Mesenchymal stem cell (in vitro differentiated cells and primary cell): Measurements from ENCODE around the gene PTPRQ.

ENCODE experiments used
- DNase-seq: peaks from one replicate; pipeline ENCODE4 v3.0.0-alpha.2; 2013
- H2AFZ ChIP-seq: one replicate; pipeline ENCODE4 v1.6.1; 2013; ENCODE audit warnings: low read depth, mild to moderate bottlenecking, control low read depth, inconsistent platforms, low read length, moderate library complexity
- H2AK5ac ChIP-seq: 2 replicates; pipeline ENCODE4 v1.6.1; 2013; ENCODE audit warnings: low read length, moderate library complexity, mild to moderate bottlenecking, inconsistent platforms; ENCODE audit not compliant: severe bottlenecking
- H2BK120ac ChIP-seq: one replicate; pipeline ENCODE4 v1.6.1; 2013; ENCODE audit warnings: low read depth, mild to moderate bottlenecking, inconsistent platforms, low read length, moderate library complexity
- H2BK12ac ChIP-seq, 2 experiments: one replicate each; pipeline ENCODE4 v1.6.1; 2013; ENCODE audit warnings: inconsistent platforms in 2 of 2, low read length in 2 of 2, mild to moderate bottlenecking in 2 of 2, moderate library complexity in 2 of 2, control low read depth in 1 of 2
- H2BK15ac ChIP-seq: one replicate; pipeline ENCODE4 v1.6.1; 2013; ENCODE audit warnings: mild to moderate bottlenecking, low read depth, inconsistent platforms; ENCODE audit not compliant: poor library complexity, severe bottlenecking
- H2BK5ac ChIP-seq: 2 replicates; pipeline ENCODE4 v1.6.1; 2013; ENCODE audit warnings: low read depth, mild to moderate bottlenecking, low read length, control low read depth, inconsistent platforms; ENCODE audit not compliant: poor library complexity, severe bottlenecking
- H3K14ac ChIP-seq, 2 experiments: one replicate each; pipeline ENCODE4 v1.6.1; 2013; ENCODE audit warnings: inconsistent platforms in 2 of 2, low read length in 2 of 2, control low read depth in 1 of 2, mild to moderate bottlenecking in 1 of 2, moderate library complexity in 1 of 2
- H3K18ac ChIP-seq, 2 experiments: one replicate each; pipeline ENCODE4 v1.6.1; 2013; ENCODE audit warnings: inconsistent platforms in 2 of 2, low read length in 2 of 2, control low read depth in 1 of 2, low read depth in 1 of 2, mild to moderate bottlenecking in 1 of 2
- H3K23ac ChIP-seq, 2 experiments: one replicate each; pipeline ENCODE4 v1.6.1; 2013; ENCODE audit warnings: inconsistent platforms in 2 of 2, low read length in 2 of 2, mild to moderate bottlenecking in 2 of 2, moderate library complexity in 2 of 2, control low read depth in 1 of 2
- H3K27ac ChIP-seq: 2 replicates; pipeline ENCODE4 v1.5.1; 2013; ENCODE audit warnings: mild to moderate bottlenecking, moderate library complexity, low read length, control low read depth, inconsistent platforms; ENCODE audit not compliant: poor library complexity, severe bottlenecking
- H3K27me3 ChIP-seq, 2 experiments: 2 replicates each; pipeline versions ENCODE4 v1.6.1 to v1.7.0; 2013; ENCODE audit warnings: low read length in 2 of 2, mild to moderate bottlenecking in 2 of 2, moderate library complexity in 2 of 2, control low read depth in 1 of 2, inconsistent platforms in 1 of 2; ENCODE audit not compliant: control insufficient read depth in 1 of 2, insufficient read depth in 1 of 2
- H3K36me3 ChIP-seq, 2 experiments: 2 replicates each; pipeline versions ENCODE4 v1.6.1 to v1.7.0; 2013; ENCODE audit warnings: low read length in 2 of 2, control low read depth in 1 of 2, inconsistent platforms in 1 of 2, low read depth in 1 of 2, mild to moderate bottlenecking in 1 of 2; ENCODE audit not compliant: insufficient read depth in 2 of 2, control insufficient read depth in 1 of 2
- H3K4ac ChIP-seq, 2 experiments: one replicate each; pipeline ENCODE4 v1.6.1; 2013; ENCODE audit warnings: inconsistent platforms in 2 of 2, low read length in 2 of 2, mild to moderate bottlenecking in 2 of 2, moderate library complexity in 2 of 2, control low read depth in 1 of 2, low read depth in 1 of 2
- H3K4me1 ChIP-seq: 2 replicates; pipeline ENCODE4 v1.6.1; 2013; ENCODE audit warnings: low read depth, low read length, control low read depth; ENCODE audit not compliant: control insufficient read depth, insufficient read depth
- H3K4me2 ChIP-seq: 2 replicates; pipeline ENCODE4 v1.6.1; 2013; ENCODE audit warnings: low read length, mild to moderate bottlenecking, inconsistent platforms; ENCODE audit not compliant: poor library complexity, severe bottlenecking
- H3K4me3 ChIP-seq, 2 experiments: 2 replicates each; pipeline versions ENCODE4 v1.5.1 to v1.7.0; 2013; ENCODE audit warnings: low read length in 2 of 2, mild to moderate bottlenecking in 2 of 2, control low read depth in 1 of 2, low read depth in 1 of 2; ENCODE audit not compliant: insufficient read depth in 1 of 2
- H3K79me1 ChIP-seq: replicated peaks from 2 replicates; pipeline ENCODE4 v1.6.1; 2013; ENCODE audit warnings: mild to moderate bottlenecking, control low read depth, low read length, inconsistent platforms; ENCODE audit not compliant: poor library complexity, severe bottlenecking
- H3K9ac ChIP-seq: 2 replicates; pipeline ENCODE4 v1.7.0; 2013; ENCODE audit warnings: mild to moderate bottlenecking, low read length, moderate library complexity
- H3K9me3 ChIP-seq: 2 replicates; pipeline ENCODE4 v1.7.0; 2013; ENCODE audit warnings: mild to moderate bottlenecking, low read length; ENCODE audit not compliant: control insufficient read depth
- H4K8ac ChIP-seq: one replicate; pipeline ENCODE4 v1.6.1; 2013; ENCODE audit warnings: inconsistent platforms, mild to moderate bottlenecking, low read length, moderate library complexity
- H4K91ac ChIP-seq: one replicate; pipeline ENCODE4 v1.6.1; 2013; ENCODE audit warnings: mild to moderate bottlenecking, low read length, inconsistent platforms
- WGBS: methylation state at CpG from one replicate; pipeline ENCODE4 v1.1.7; 2013; ENCODE audit warnings: mixed read lengths; 5-methylcytosine and 5-hydroxymethylcytosine counted together

The PTPRQ gene

DNA sequence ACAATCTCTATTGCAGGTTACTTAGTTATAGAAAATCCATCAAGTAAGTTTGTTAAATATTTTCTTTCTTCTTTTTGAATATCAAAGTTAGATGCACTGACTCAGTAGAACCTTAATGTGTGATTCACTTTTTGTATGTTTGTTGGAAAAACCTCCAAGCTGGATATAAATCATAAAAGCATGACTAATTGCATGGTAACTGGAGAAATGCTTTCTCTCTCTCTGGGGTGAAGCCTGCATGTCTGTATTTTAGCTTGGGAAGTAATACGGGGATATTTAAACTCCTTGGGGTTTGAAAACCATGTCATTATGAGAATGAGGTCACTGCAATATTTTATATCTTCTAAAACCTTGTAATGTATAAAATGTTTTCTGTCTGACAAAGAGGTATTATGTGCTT is 204.8 kb downstream of the PTPRQ start:
- Histone ChIP-seq H2BK120ac (no peak overlapping the region), H2AK5ac (no peak overlapping the region), H4K91ac (no peak overlapping the region), H2BK12ac (no peak overlapping the region), H3K4ac (no peak overlapping the region), H2BK5ac (no peak overlapping the region), H3K18ac (no peak overlapping the region), H3K14ac (no peak overlapping the region), H3K4me1 (no peaks in the 10 kb centered on the region), H3K4me2 (no peak overlapping the region), H2AFZ (no peak overlapping the region), H3K36me3 (no peaks in the 10 kb centered on the region), H3K4me3 (no peak overlapping the region), H3K23ac (no peak overlapping the region), H4K8ac (no peak overlapping the region), H3K27ac (no peak overlapping the region), H3K27me3 (no peaks in the 10 kb centered on the region), H3K79me1 (no peaks in the 10 kb centered on the region), H3K9me3 (no peaks in the 10 kb centered on the region), H2BK15ac (no peak overlapping the region), H3K9ac (no peak overlapping the region)
- WGBS, result no CpG with 5 or more reads among the region's 1 CpG
- peak; percentile 8 for DNase-seq

- no peaks in the 10 kb centered on the region for H3K79me1 ChIP-seq
Measured at GRCh38 chr12:80655751-80656150, 211.7 kb downstream of the PTPRQ start.

DNA sequence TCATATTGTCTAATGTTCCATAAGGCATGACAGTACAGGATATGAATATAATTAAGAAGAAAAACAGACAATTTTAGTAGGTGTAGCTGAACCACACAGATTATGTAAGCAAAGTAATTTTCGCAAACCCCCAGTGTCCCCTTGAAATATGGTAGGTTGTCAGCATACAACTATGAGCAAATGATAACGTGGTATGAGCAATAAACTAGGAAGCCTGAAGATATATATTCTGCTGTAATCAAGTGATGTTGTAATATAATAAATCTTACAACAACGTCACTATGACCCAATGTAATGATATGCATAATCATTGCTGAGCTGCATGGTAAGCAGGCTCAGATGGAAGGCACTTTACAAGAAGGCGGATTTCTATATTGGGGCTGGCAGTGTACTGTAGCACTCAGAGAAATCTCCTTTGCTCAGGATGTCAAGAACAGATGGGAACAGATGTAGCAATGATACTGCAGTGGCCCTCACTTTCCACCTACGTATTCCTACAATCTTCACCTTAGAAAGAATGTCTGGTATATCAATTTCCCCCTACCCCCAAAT is 215.6 kb downstream of the PTPRQ start:
- H3K79me1 ChIP-seq, result no peaks in the 10 kb centered on the region
- no peak overlapping the region for H2BK15ac ChIP-seq
- H3K9me3 ChIP-seq, result no peaks in the 10 kb centered on the region
- no peak overlapping the region for H2AFZ ChIP-seq
- no peak overlapping the region for H2BK120ac ChIP-seq
- no peaks in the 10 kb centered on the region for H3K36me3 ChIP-seq
- H3K4me3 ChIP-seq, result no peak overlapping the region
- H3K14ac ChIP-seq, result no peak overlapping the region
- no peak overlapping the region for H3K23ac ChIP-seq
- H3K27ac ChIP-seq, result no peak overlapping the region
- no peak for DNase-seq
- no peak overlapping the region for H3K18ac ChIP-seq
- H4K91ac ChIP-seq, result no peak overlapping the region
- WGBS, result 98% methylated on average over 4 of the region's 5 CpGs
- no peak overlapping the region for H2AK5ac ChIP-seq
- H3K4me2 ChIP-seq, result no peak overlapping the region
- no peak overlapping the region for H2BK5ac ChIP-seq
- no peaks in the 10 kb centered on the region for H3K27me3 ChIP-seq
- no peak overlapping the region for H3K9ac ChIP-seq
- no peak overlapping the region for H2BK12ac ChIP-seq
- H3K4ac ChIP-seq, result no peak overlapping the region
- no peaks in the 10 kb centered on the region for H3K4me1 ChIP-seq
- no peak overlapping the region for H4K8ac ChIP-seq

More at GRCh38 chr12:80655751-80656150, 211.7 kb downstream of the PTPRQ start:
- H3K18ac ChIP-seq, result no peak overlapping the region
- no peak overlapping the region for H3K9ac ChIP-seq
- H3K23ac ChIP-seq, result no peak overlapping the region
- no peak overlapping the region for H2BK5ac ChIP-seq
- DNase-seq, result no peak
- H4K8ac ChIP-seq, result no peak overlapping the region
- no peak overlapping the region for H3K4me2 ChIP-seq
- H2AFZ ChIP-seq, result no peak overlapping the region
- no peak overlapping the region for H3K27ac ChIP-seq
- no peak overlapping the region for H4K91ac ChIP-seq
- WGBS, result no CpG with 5 or more reads among the region's 2 CpGs
- no peaks in the 10 kb centered on the region for H3K27me3 ChIP-seq
- no peak overlapping the region for H3K4me3 ChIP-seq
- no peaks in the 10 kb centered on the region for H3K9me3 ChIP-seq
- H2BK120ac ChIP-seq, result no peak overlapping the region
- H2BK12ac ChIP-seq, result no peak overlapping the region
- H2AK5ac ChIP-seq, result no peak overlapping the region
- no peak overlapping the region for H2BK15ac ChIP-seq
- no peaks in the 10 kb centered on the region for H3K4me1 ChIP-seq
- H3K36me3 ChIP-seq, result no peaks in the 10 kb centered on the region
- H3K14ac ChIP-seq, result no peak overlapping the region
- H3K4ac ChIP-seq, result no peak overlapping the region

DNA sequence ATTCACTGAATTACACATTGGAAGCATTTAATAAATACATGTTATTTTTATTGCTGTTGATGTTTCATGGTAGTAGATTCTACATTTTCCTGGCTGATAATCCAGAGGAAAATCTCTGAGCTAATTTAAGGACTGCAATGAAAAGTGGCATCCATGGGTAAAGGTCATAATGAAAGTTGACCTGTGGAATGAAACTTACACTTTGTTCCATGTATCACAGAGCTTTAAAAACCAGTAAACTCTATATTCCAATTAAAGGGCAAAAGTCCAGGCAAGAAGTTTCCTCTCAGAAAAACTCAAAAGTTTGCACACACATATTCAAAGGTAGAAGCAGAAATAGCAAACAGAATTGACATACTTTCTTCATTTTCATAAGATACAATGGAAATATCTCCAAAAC is 218.6 kb downstream of the PTPRQ start:
- no peak overlapping the region for H2BK12ac ChIP-seq
- H2AK5ac ChIP-seq, result no peak overlapping the region
- no peak for DNase-seq

More for the DNA sequence above, 218.6 kb downstream of the PTPRQ start:
- Histone ChIP-seq H3K14ac (no peak overlapping the region), H2BK15ac (no peak overlapping the region), H3K18ac (no peak overlapping the region), H3K27me3 (no peaks in the 10 kb centered on the region), H3K4ac (no peak overlapping the region), H2BK5ac (no peak overlapping the region), H3K4me3 (no peak overlapping the region), H3K36me3 (no peaks in the 10 kb centered on the region), H3K4me1 (no peaks in the 10 kb centered on the region), H3K9ac (no peak overlapping the region), H4K91ac (no peak overlapping the region), H3K79me1 (no peaks in the 10 kb centered on the region), H2AFZ (no peak overlapping the region), H3K9me3 (no peaks in the 10 kb centered on the region), H4K8ac (no peak overlapping the region), H3K23ac (no peak overlapping the region), H3K27ac (no peak overlapping the region), H2BK120ac (no peak overlapping the region), H3K4me2 (no peak overlapping the region)
